ENCODE data around the gene MPO. TPM values are rescaled to one million over a fixed set of nuclear protein-coding genes. Genes with fewer than 3 reads are reported as not detected.

The MPO gene
- total RNA-seq (not detected), polyA plus RNA-seq (not detected), total RNA-seq (0 to 0.06 (median 0) reads per million in 6 experiments)

GRCh38 chr17:58280480-58281217 is at the start of gene MPO:
Gene MPO, minus strand, starts transcription at chr17:58280935. Its CDS starts 177 bp downstream, at chr17:58280758.
- ATAC-seq: no peak
- Mint-ChIP-seq H3K36me3 (no peaks in the 10 kb centered on the region), H3K27me3 (peaks cover 2 to 46% (median 25%) of the 10 kb centered on the region in 5 donors), H3K4me1 (peaks cover 2 to 10% (median 5%) of the 10 kb centered on the region in 4 donors), H3K9me3 (peaks cover 0 to 3% (median 0%) of the 10 kb centered on the region in 9 donors), H3K4me3 (peak within 1 kb of the TSS in 3 of 10 donors; percentile 39 to 57 (median 42)), H3K27ac (peak within 1 kb of the TSS in 2 of 10 donors; percentile 59 to 75)
- no peak for DNase-seq
- POLR2A ChIA-PET: no interaction called here

GRCh38 chr17:58329810-58330537 is 49.2 kb upstream of the MPO start:
- ATAC-seq (peak; percentile 3), DNase-seq (peak in 4 of 10 donors; percentile 36 to 67 (median 38))
- POLR2A ChIA-PET: interaction anchor here (2.6 to 27.5 kb wide), 4 partner anchors 3 to 87 kb away, joined by 17 to 1631 read pairs (median 1170); partner anchors contain the start of genes RNF43, SUPT4H1 and TSPOAP1
- H3K9me3 Mint-ChIP-seq: peaks cover 0 to 2% (median 0%) of the 10 kb centered on the region in 9 donors
- H3K4me1 Mint-ChIP-seq: peaks cover 46 to 72% (median 55%) of the 10 kb centered on the region in 4 donors
- peak overlapping the region; percentile 82 to 100 (median 96) for H3K4me3 Mint-ChIP-seq
- no peaks in the 10 kb centered on the region for H3K27me3 Mint-ChIP-seq
- peaks cover 15 to 28% (median 23%) of the 10 kb centered on the region in 3 donors for H3K36me3 Mint-ChIP-seq
- H3K27ac Mint-ChIP-seq: peak overlapping the region; percentile 86 to 98 (median 96)

GRCh38 chr17:58329035-58329809 is 48.5 kb upstream of the MPO start:
- Mint-ChIP-seq H3K36me3 (peaks cover 15 to 28% (median 23%) of the 10 kb centered on the region in 3 donors), H3K9me3 (peaks cover 0 to 2% (median 0%) of the 10 kb centered on the region in 9 donors)
- peak; percentile 19 to 49 for ATAC-seq

GRCh38 chr17:58328195-58329034 is 47.7 kb upstream of the MPO start, which contains the start of gene TSPOAP1:
Gene TSPOAP1, minus strand, starts transcription at chr17:58328795. Its CDS starts 875 bp downstream, at chr17:58327920.
- POLR2A ChIA-PET: interaction anchor here (0.5 to 27.5 kb wide), 9 partner anchors 11 to 953 kb away, joined by 3 to 1631 read pairs (median 7); partner anchors contain the start of genes HSF5, RNF43 and SUPT4H1
- peak within 1 kb of the TSS; percentile 86 to 98 (median 96) for H3K27ac Mint-ChIP-seq
- H3K27me3 Mint-ChIP-seq: no peaks in the 10 kb centered on the region
- ATAC-seq (peak; percentile 23 to 24), DNase-seq (peak; percentile 32 to 90 (median 60))
- H3K36me3 Mint-ChIP-seq: peaks cover 15 to 28% (median 23%) of the 10 kb centered on the region in 3 donors
- peaks cover 44 to 65% (median 50%) of the 10 kb centered on the region in 4 donors for H3K4me1 Mint-ChIP-seq
- H3K4me3 Mint-ChIP-seq: peak within 1 kb of the TSS; percentile 82 to 100 (median 96)
- H3K9me3 Mint-ChIP-seq: peaks cover 0 to 2% (median 0%) of the 10 kb centered on the region in 9 donors

More at GRCh38 chr17:58329035-58329809, 48.5 kb upstream of the MPO start:
- peak; percentile 49 to 81 (median 64) for DNase-seq
- peaks cover 41 to 65% (median 50%) of the 10 kb centered on the region in 4 donors for H3K4me1 Mint-ChIP-seq
- H3K27me3 Mint-ChIP-seq: no peaks in the 10 kb centered on the region
- peak overlapping the region; percentile 82 to 100 (median 96) for H3K4me3 Mint-ChIP-seq
- POLR2A ChIA-PET: interaction anchor here (1.7 to 27.5 kb wide), 4 partner anchors 10 to 88 kb away, joined by 13 to 1631 read pairs (median 401); partner anchors contain the start of genes RNF43 and SUPT4H1
- peak overlapping the region; percentile 86 to 98 (median 95) for H3K27ac Mint-ChIP-seq

GRCh38 chr17:58327363-58328194 is 46.8 kb upstream of the MPO start:
- H3K36me3 Mint-ChIP-seq: peaks cover 15 to 28% (median 23%) of the 10 kb centered on the region in 3 donors
- no peak for DNase-seq
- peak overlapping the region; percentile 86 to 98 (median 96) for H3K27ac Mint-ChIP-seq
- H3K27me3 Mint-ChIP-seq: no peaks in the 10 kb centered on the region
- H3K9me3 Mint-ChIP-seq: peaks cover 0 to 2% (median 0%) of the 10 kb centered on the region in 9 donors
- H3K4me3 Mint-ChIP-seq: peak overlapping the region; percentile 82 to 100 (median 96)
- POLR2A ChIA-PET: interaction anchor here (0.5 to 27.5 kb wide), 9 partner anchors 10 to 954 kb away, joined by 3 to 1631 read pairs (median 7); partner anchors contain the start of genes HSF5, RNF43 and SUPT4H1
- peak in 1 of 2 donors; percentile 35 for ATAC-seq
- H3K4me1 Mint-ChIP-seq: peaks cover 44 to 66% (median 52%) of the 10 kb centered on the region in 4 donors

GRCh38 chr17:58326609-58327362 is 46.1 kb upstream of the MPO start:
- peak overlapping the region; percentile 49 to 97 (median 85) for H3K27ac Mint-ChIP-seq
- no peaks in the 10 kb centered on the region for H3K27me3 Mint-ChIP-seq
- ATAC-seq (no peak), DNase-seq (no peak)
- POLR2A ChIA-PET: interaction anchor here (1.6 to 27.5 kb wide), 7 partner anchors 9 to 192 kb away, joined by 5 to 1631 read pairs (median 13); partner anchors contain the start of genes HSF5, RNF43 and SUPT4H1
- peaks cover 45 to 66% (median 54%) of the 10 kb centered on the region in 4 donors for H3K4me1 Mint-ChIP-seq
- H3K4me3 Mint-ChIP-seq: peak overlapping the region; percentile 77 to 99 (median 95)
- peaks cover 15 to 22% (median 17%) of the 10 kb centered on the region in 3 donors for H3K36me3 Mint-ChIP-seq
- H3K9me3 Mint-ChIP-seq: no peaks in the 10 kb centered on the region

- H3K27me3 Mint-ChIP-seq: no peaks in the 10 kb centered on the region
- no peak for ATAC-seq
- peak overlapping the region in 9 of 10 donors; percentile 20 to 97 (median 82) for H3K27ac Mint-ChIP-seq
- H3K4me3 Mint-ChIP-seq: peak overlapping the region; percentile 10 to 99 (median 74)
- DNase-seq: no peak
- POLR2A ChIA-PET: interaction anchor here (4.1 to 27.5 kb wide), 3 partner anchors 8 to 29 kb away, joined by 93 to 1631 read pairs (median 709); partner anchors contain the start of gene SUPT4H1
- H3K9me3 Mint-ChIP-seq: no peaks in the 10 kb centered on the region
- H3K4me1 Mint-ChIP-seq: peaks cover 43 to 66% (median 57%) of the 10 kb centered on the region in 4 donors
- peaks cover 9 to 15% (median 9%) of the 10 kb centered on the region in 3 donors for H3K36me3 Mint-ChIP-seq
Measured at GRCh38 chr17:58325976-58326468, 45.3 kb upstream of the MPO start.

GRCh38 chr17:58325289-58325726 is 44.6 kb upstream of the MPO start:
- POLR2A ChIA-PET: interaction anchor here (4.1 to 27.5 kb wide), 3 partner anchors 7 to 30 kb away, joined by 93 to 1631 read pairs (median 709); partner anchors contain the start of gene SUPT4H1

More at GRCh38 chr17:58325289-58325726, 44.6 kb upstream of the MPO start:
- Mint-ChIP-seq H3K9me3 (no peaks in the 10 kb centered on the region), H3K27ac (peak overlapping the region in 6 of 10 donors; percentile 27 to 78 (median 49)), H3K36me3 (peaks cover 2 to 8% (median 2%) of the 10 kb centered on the region in 3 donors), H3K4me1 (peaks cover 40 to 62% (median 57%) of the 10 kb centered on the region in 4 donors), H3K4me3 (peak overlapping the region in 9 of 10 donors; percentile 48 to 99 (median 70)), H3K27me3 (no peaks in the 10 kb centered on the region)
- DNase-seq (no peak), ATAC-seq (no peak)

All from naive thymus-derived CD8-positive, alpha-beta T cell (primary cell).